ENCODE results near the gene SAMD14. TPM values are rescaled to one million over a fixed set of nuclear protein-coding genes. Genes with fewer than 3 reads are reported as not detected.

Gene SAMD14
- total RNA-seq, result 4.7 and 5.8 TPM in 2 replicates

GRCh38 chr17:50129728-50130558 is at the start of gene SAMD14:
SAMD14 (minus strand) TSS chr17:50130160; CDS start chr17:50124959, 5,201 bp downstream.
- peak within 1 kb of the TSS; percentile 49 for H3K4me3 ChIP-seq (ENCODE audit: low read depth, low read length)
- no peak for DNase-seq (ENCODE audit: low read depth)
- TF ChIP-seq CTCF (IDR thresholded peaks at IDR 0.05; ENCODE audit: insufficient read depth, low read depth, low read length), result no peak

- no peak overlapping the region for H3K4me3 ChIP-seq (ENCODE audit: low read depth, low read length)
- peak; percentile 50 for TF ChIP-seq CTCF (IDR thresholded peaks at IDR 0.05; ENCODE audit: insufficient read depth, low read depth, low read length)
- peak; percentile 98 for DNase-seq (ENCODE audit: low read depth)
These were observed 48.2 kb upstream of the SAMD14 start for GRCh38 chr17:50177983-50178834.

GRCh38 chr17:50177476-50177875 is 47.5 kb upstream of the SAMD14 start:
- DNase-seq (ENCODE audit: low read depth), result no peak
- TF ChIP-seq CTCF (IDR thresholded peaks at IDR 0.05; ENCODE audit: insufficient read depth, low read depth, low read length), result no peak
- no peak overlapping the region for H3K4me3 ChIP-seq (ENCODE audit: low read depth, low read length)

- DNase-seq (ENCODE audit: low read depth), result peak; percentile 18
- no peak overlapping the region for H3K4me3 ChIP-seq (ENCODE audit: low read depth, low read length)
- TF ChIP-seq CTCF (IDR thresholded peaks at IDR 0.05; ENCODE audit: insufficient read depth, low read depth, low read length), result peak; percentile 9
These were observed 46.8 kb upstream of the SAMD14 start for GRCh38 chr17:50176559-50177357.

- no peak for TF ChIP-seq CTCF (IDR thresholded peaks at IDR 0.05; ENCODE audit: insufficient read depth, low read depth, low read length)
- no peak for DNase-seq (ENCODE audit: low read depth)
- H3K4me3 ChIP-seq (ENCODE audit: low read depth, low read length), result no peak overlapping the region
These were observed 45.3 kb upstream of the SAMD14 start for GRCh38 chr17:50175035-50175807.

GRCh38 chr17:50174444-50174843 is 44.5 kb upstream of the SAMD14 start:
- no peak for TF ChIP-seq CTCF (IDR thresholded peaks at IDR 0.05; ENCODE audit: insufficient read depth, low read depth, low read length)
- H3K4me3 ChIP-seq (ENCODE audit: low read depth, low read length), result no peak overlapping the region
- DNase-seq (ENCODE audit: low read depth), result no peak
